ENCODE results near the gene PTPRM. TPM values are rescaled to one million over a fixed set of nuclear protein-coding genes. Genes with fewer than 3 reads are reported as not detected.

Gene PTPRM
- total and polyA plus RNA-seq, 4 donors, result 9.2 to 23.0 (median 12.7) TPM

- TF ChIP-seq RAD21 (IDR thresholded peaks at IDR 0.05) (no peak), ATF3 (IDR thresholded peaks at IDR 0.05) (no peak), NR2F2 (IDR thresholded peaks at IDR 0.05) (no peak), HNF4G (IDR thresholded peaks at IDR 0.05) (no peak)
Observed at GRCh38 chr18:8208716-8209115, 641.6 kb downstream of the PTPRM start (continued).

GRCh38 chr18:8212896-8213780, 646.0 kb downstream of the PTPRM start:
- Histone ChIP-seq H3K9ac (ENCODE audit: low read depth in 1 of 2, low read length in 2 of 2) (no peak overlapping the region), H3K27me3 (ENCODE audit: control insufficient read depth in 4 of 4, insufficient read depth in 4 of 4, low read length in 3 of 4) (no peaks in the 10 kb centered on the region), H3K4me1 (ENCODE audit: control insufficient read depth in 4 of 4, insufficient read depth in 4 of 4, low read length in 3 of 4) (no peaks in the 10 kb centered on the region), H3K27ac (ENCODE audit: low read depth in 1 of 2, low read length in 2 of 2) (no peak overlapping the region), H3K36me3 (ENCODE audit: control insufficient read depth in 4 of 4, insufficient read depth in 3 of 4, low read depth in 1 of 4, low read length in 3 of 4) (no peaks in the 10 kb centered on the region), H3K4me3 (ENCODE audit: low read depth in 1 of 3, low read length in 3 of 3) (no peak overlapping the region), H3K9me3 (ENCODE audit: control insufficient read depth in 4 of 4, low read length in 3 of 4) (no peaks in the 10 kb centered on the region)
- TF ChIP-seq JUND (IDR thresholded peaks at IDR 0.05) (no peak), NR2F2 (IDR thresholded peaks at IDR 0.05) (no peak), HNF4G (IDR thresholded peaks at IDR 0.05) (no peak), MAX (IDR thresholded peaks at IDR 0.05) (no peak), HNF4A (conservative IDR thresholded peaks at IDR 0.05) (no peak), FOXA2 (IDR thresholded peaks at IDR 0.05) (no peak)
- no peak for DNase-seq (ENCODE audit: low spot score)
- WGBS, result 84% methylated on average over 8 of the region's 8 CpGs

- no peaks in the 10 kb centered on the region for H3K27me3 ChIP-seq (ENCODE audit: control insufficient read depth in 4 of 4, insufficient read depth in 4 of 4, low read length in 3 of 4)
- H3K9ac ChIP-seq (ENCODE audit: low read depth in 1 of 2, low read length in 2 of 2), result no peak overlapping the region
- H3K36me3 ChIP-seq (ENCODE audit: control insufficient read depth in 4 of 4, insufficient read depth in 3 of 4, low read depth in 1 of 4, low read length in 3 of 4), result no peaks in the 10 kb centered on the region
- H3K9me3 ChIP-seq (ENCODE audit: control insufficient read depth in 4 of 4, low read length in 3 of 4), result no peaks in the 10 kb centered on the region
- no peak overlapping the region for H3K27ac ChIP-seq (ENCODE audit: low read depth in 1 of 2, low read length in 2 of 2)
- WGBS, result 95% methylated on average over 2 of the region's 2 CpGs
- TF ChIP-seq REST (IDR thresholded peaks at IDR 0.05) (no peak), RXRA (IDR thresholded peaks at IDR 0.05) (no peak), TAF1 (conservative IDR thresholded peaks at IDR 0.05) (no peak)
- H3K4me3 ChIP-seq (ENCODE audit: low read depth in 1 of 3, low read length in 3 of 3), result no peak overlapping the region
- DNase-seq (ENCODE audit: low spot score), result no peak
- H3K4me1 ChIP-seq (ENCODE audit: control insufficient read depth in 4 of 4, insufficient read depth in 4 of 4, low read length in 3 of 4), result no peaks in the 10 kb centered on the region
Observed at GRCh38 chr18:8215741-8216140, 648.6 kb downstream of the PTPRM start.

GRCh38 chr18:8217051-8217564, 650.0 kb downstream of the PTPRM start:
- Histone ChIP-seq H3K9me3 (ENCODE audit: control insufficient read depth in 4 of 4, low read length in 3 of 4) (no peaks in the 10 kb centered on the region), H3K4me3 (ENCODE audit: low read depth in 1 of 3, low read length in 3 of 3) (no peak overlapping the region), H3K9ac (ENCODE audit: low read depth in 1 of 2, low read length in 2 of 2) (no peak overlapping the region), H3K27me3 (ENCODE audit: control insufficient read depth in 4 of 4, insufficient read depth in 4 of 4, low read length in 3 of 4) (no peaks in the 10 kb centered on the region), H3K4me1 (ENCODE audit: control insufficient read depth in 4 of 4, insufficient read depth in 4 of 4, low read length in 3 of 4) (no peaks in the 10 kb centered on the region), H3K27ac (ENCODE audit: low read depth in 1 of 2, low read length in 2 of 2) (no peak overlapping the region), H3K36me3 (ENCODE audit: control insufficient read depth in 4 of 4, insufficient read depth in 3 of 4, low read depth in 1 of 4, low read length in 3 of 4) (no peaks in the 10 kb centered on the region)
- no peak for DNase-seq (ENCODE audit: low spot score)
- 91% methylated on average over 8 of the region's 8 CpGs for WGBS
- TF ChIP-seq SP1 (IDR thresholded peaks at IDR 0.05) (no peak), FOXA2 (IDR thresholded peaks at IDR 0.05) (no peak), GABPA (IDR thresholded peaks at IDR 0.05 in 1 of 2, conservative IDR thresholded peaks at IDR 0.05 in 1 of 2) (no peak), REST (IDR thresholded peaks at IDR 0.05) (no peak), HNF4G (IDR thresholded peaks at IDR 0.05) (no peak), EGR1 (IDR thresholded peaks at IDR 0.05; ENCODE audit: low read depth in 2 of 2) (no peak), TAF1 (conservative IDR thresholded peaks at IDR 0.05) (no peak), FOXA1 (IDR thresholded peaks at IDR 0.05) (no peak), ATF3 (IDR thresholded peaks at IDR 0.05) (no peak)
